ENCODE data around the gene SGMS1. TPM values are rescaled to one million over a fixed set of nuclear protein-coding genes. Genes with fewer than 3 reads are reported as not detected.

The SGMS1 gene
- polyA plus RNA-seq, 3 donors: 6.6 to 17.5 (median 8.4) TPM

GRCh38 chr10:50593523-50594376 is 30.0 kb downstream of the SGMS1 start:
- H3K27ac ChIP-seq (ENCODE audit: low read depth, low read length): no peak overlapping the region
- 73 to 89% (median 88%) methylated on average over 6 of the region's 6 CpGs for WGBS, 3 donors

GRCh38 chr10:50592961-50593418 is 30.8 kb downstream of the SGMS1 start:
- 89 to 93% (median 90%) methylated on average over 7 of the region's 7 CpGs for WGBS, 3 donors
- H3K27ac ChIP-seq (ENCODE audit: low read depth, low read length): no peak overlapping the region

- WGBS, 3 donors: 93 to 99% (median 98%) methylated on average over 4 of the region's 4 CpGs
- no peak overlapping the region for H3K27ac ChIP-seq (ENCODE audit: low read depth, low read length)
Observed at GRCh38 chr10:50590935-50591334, 32.8 kb downstream of the SGMS1 start.

GRCh38 chr10:50586740-50587088 is 37.0 kb downstream of the SGMS1 start:
- no peak overlapping the region for H3K27ac ChIP-seq (ENCODE audit: low read depth, low read length)
- WGBS, 3 donors: 46 to 92% (median 76%) methylated on average over 1 of the region's 1 CpG

DNA sequence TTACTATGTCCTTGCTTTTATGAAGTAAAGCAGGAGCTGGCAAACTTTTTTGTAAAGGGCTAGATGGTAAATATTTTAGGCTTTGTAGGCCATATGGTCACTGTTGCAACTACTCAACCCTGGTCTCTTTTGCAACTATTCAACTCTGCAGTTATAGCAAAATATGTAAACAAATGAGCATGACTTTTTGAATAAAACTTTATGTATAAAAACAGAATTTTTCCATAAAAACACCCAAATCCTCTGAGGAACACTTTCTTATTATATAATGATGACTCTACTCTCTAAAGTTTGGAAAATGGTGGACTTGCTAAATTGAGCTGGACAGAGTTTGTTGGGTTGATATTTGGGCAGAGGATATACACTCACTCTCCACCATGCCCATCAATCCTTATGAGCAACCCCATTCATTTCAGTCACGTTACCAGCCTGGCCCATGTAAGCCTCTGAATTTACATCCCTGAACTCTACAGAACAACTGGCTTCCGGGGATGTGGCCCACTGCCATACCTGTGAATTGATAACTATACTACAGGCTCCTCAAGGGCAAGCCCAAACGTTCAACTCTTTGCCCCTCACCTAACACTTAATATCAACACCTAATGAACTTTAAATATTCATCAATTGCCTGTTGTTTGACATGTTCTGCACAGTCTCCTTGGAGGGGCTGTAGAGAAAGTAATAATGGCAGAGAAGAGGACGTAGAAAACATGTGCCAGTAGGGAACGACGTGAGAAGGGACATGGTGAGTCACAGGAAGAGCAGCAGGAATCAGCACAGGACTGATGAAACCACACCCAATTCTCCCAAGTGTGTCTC is 37.6 kb downstream of the SGMS1 start:
- no peak overlapping the region for H3K27ac ChIP-seq (ENCODE audit: low read depth, low read length)
- WGBS, 3 donors: 66 to 77% (median 73%) methylated on average over 6 of the region's 6 CpGs

- WGBS, 3 donors: 96 to 98% (median 96%) methylated on average over 2 of the region's 2 CpGs
- no peak overlapping the region for H3K27ac ChIP-seq (ENCODE audit: low read depth, low read length)
Observed at GRCh38 chr10:50582766-50583762, 40.7 kb downstream of the SGMS1 start.

- WGBS, 3 donors: 86 to 95% (median 86%) methylated on average over 5 of the region's 5 CpGs
- no peak overlapping the region for H3K27ac ChIP-seq (ENCODE audit: low read depth, low read length)
Observed at GRCh38 chr10:50582046-50582445, 41.7 kb downstream of the SGMS1 start.

- H3K27ac ChIP-seq (ENCODE audit: low read depth, low read length): no peak overlapping the region
- WGBS, 3 donors: 60 to 90% (median 87%) methylated on average over 7 of the region's 7 CpGs
Observed at GRCh38 chr10:50580262-50580891, 43.4 kb downstream of the SGMS1 start.

- H3K27ac ChIP-seq (ENCODE audit: low read depth, low read length): no peak overlapping the region
- 38 to 98% (median 91%) methylated on average over 4 of the region's 4 CpGs for WGBS, 3 donors
Observed at GRCh38 chr10:50579491-50580261, 44.1 kb downstream of the SGMS1 start.

DNA sequence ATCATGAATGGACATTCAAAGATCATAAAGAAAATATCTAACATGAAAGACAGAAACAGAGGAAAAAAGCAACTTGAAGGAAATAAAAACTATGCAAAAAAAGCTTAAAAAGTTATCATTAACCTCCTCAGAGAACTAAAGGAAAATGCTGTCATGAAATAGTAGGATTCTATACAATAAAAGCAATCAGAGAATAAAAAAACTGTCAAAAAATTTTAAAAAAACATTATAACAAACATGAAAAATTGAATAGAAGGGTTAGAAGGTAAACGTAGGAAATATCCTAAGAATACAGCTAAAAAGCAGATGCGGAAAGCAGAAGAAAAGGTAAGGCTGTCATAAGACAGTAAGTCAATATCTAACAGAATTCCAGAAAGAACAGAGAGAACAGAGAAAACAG is 44.8 kb downstream of the SGMS1 start:
- 89 to 99% (median 98%) methylated on average over 2 of the region's 2 CpGs for WGBS, 3 donors
- H3K27ac ChIP-seq (ENCODE audit: low read depth, low read length): no peak overlapping the region

DNA sequence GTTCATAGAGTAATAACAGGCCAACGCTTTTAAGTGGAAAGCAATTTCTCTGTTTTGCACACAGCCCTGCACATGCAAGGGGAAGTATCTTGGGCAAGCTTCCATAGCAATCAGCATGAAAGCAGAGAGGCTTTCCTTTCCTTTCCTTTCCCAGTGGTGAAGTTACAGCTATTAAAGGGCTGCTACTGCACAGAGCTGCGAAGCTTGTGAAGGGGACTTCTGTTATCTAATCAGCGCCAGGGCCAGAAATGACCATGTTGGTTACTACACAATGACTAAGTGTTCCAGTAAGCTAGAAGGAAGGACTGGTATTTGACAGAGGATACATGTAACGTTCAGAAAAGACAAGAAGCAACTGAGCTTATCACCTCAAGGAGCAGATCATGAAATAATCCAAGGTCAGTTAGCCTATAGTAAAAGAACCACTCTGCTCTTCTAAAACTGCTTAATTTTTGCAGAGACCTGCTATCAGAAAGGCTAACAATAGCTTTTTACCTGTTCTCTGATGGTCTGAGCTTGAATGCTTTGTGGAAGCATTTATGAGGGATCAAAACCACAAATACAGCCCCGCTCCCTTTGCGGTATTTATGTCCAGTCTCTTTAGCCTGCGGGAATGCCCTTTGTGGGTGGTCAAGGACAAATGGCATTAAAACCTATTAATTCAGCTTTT is 45.9 kb downstream of the SGMS1 start:
- H3K27ac ChIP-seq (ENCODE audit: low read depth, low read length): no peak overlapping the region
- 27 to 45% (median 41%) methylated on average over 7 of the region's 7 CpGs for WGBS, 3 donors

- no peak overlapping the region for H3K27ac ChIP-seq (ENCODE audit: low read depth, low read length)
- WGBS, 3 donors: 86 to 93% (median 91%) methylated on average over 2 of the region's 2 CpGs
Observed at GRCh38 chr10:50577010-50577409, 46.7 kb downstream of the SGMS1 start.

DNA sequence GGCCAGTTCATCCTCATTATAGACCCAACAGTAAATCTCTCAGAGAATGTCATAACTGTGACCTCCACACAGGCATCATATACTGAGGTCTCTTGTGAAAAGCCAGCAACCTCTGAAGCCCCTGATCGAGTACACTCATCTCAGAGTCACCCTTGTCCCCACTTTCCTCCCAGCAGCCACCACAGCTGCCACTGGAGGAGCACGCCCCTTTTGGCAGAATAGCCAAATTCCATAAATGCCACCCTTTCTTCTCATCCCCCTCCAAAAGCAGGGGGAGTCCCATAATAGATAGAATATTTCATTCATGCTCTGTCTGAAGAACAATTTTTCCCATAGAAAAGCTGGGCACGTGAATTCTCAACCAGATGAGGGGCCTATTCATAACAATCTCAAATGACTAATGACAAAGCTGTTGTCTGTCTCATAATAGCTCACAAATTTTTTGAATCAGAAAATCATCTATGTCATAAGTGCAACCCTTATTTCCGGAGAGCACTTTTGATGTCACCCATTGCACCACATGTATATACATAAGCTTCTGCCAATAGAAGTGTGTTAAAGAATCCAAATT is 47.4 kb downstream of the SGMS1 start:
- 68 to 83% (median 76%) methylated on average over 4 of the region's 4 CpGs for WGBS, 3 donors
- no peak overlapping the region for H3K27ac ChIP-seq (ENCODE audit: low read depth, low read length)

GRCh38 chr10:50575477-50576244 is 48.1 kb downstream of the SGMS1 start:
- WGBS, 3 donors: 87 to 91% (median 87%) methylated on average over 5 of the region's 5 CpGs
- no peak overlapping the region for H3K27ac ChIP-seq (ENCODE audit: low read depth, low read length)

DNA sequence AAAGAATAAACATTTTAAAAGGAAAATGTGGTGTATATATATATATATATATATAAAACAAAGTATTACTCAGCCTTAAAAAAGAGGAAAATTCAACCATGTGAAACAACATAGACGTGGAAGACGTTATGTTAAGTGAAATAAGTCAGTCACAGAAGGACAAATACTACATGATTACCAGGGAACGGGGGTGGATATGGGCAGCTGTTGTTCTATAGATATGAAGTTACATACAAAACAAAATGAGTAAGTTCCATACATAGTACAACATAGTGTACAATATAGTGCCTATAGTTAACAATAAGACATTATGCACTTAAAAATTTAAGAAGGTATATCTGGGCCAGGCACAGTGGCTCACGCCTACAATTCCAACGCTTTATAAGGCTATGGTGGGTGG is 48.8 kb downstream of the SGMS1 start:
- H3K27ac ChIP-seq (ENCODE audit: low read depth, low read length): no peak overlapping the region
- 91 to 95% (median 95%) methylated on average over 5 of the region's 5 CpGs for WGBS, 3 donors

- H3K27ac ChIP-seq (ENCODE audit: low read depth, low read length): no peak overlapping the region
Observed at GRCh38 chr10:50574305-50574704, 49.5 kb downstream of the SGMS1 start.
